DND-41 (cell line): ENCODE data around the gene STAG3.

Experiments used
- ATAC-seq: fragments of 200-7000 bp; cut with Tn5 transposase; 3 replicates; pipeline ENCODE4 v1.9.1; 2021; ENCODE audit warnings: low read depth; ENCODE audit not compliant: insufficient read depth
- DNase-seq: peaks from one replicate; pipeline ENCODE4 v3.0.0-alpha.2; 2020
- H2AFZ ChIP-seq: 2 replicates; pipeline ENCODE4 v1.6.0; 2012; ENCODE audit warnings: low read depth, low read length
- H3K27ac ChIP-seq: 2 replicates; pipeline ENCODE4 v1.5.1; 2012; ENCODE audit warnings: low read length, inconsistent platforms
- H3K27me3 ChIP-seq: fragments of 200-600 bp; sonication (generic); 2 replicates; pipeline ENCODE4 v1.6.0; 2012; ENCODE audit warnings: low read length, mild to moderate bottlenecking, inconsistent platforms; ENCODE audit not compliant: insufficient read depth, poor library complexity
- H3K36me3 ChIP-seq: 2 replicates; pipeline ENCODE4 v1.5.1; 2012; ENCODE audit warnings: low read length, inconsistent platforms; ENCODE audit not compliant: insufficient read depth
- H3K4me1 ChIP-seq: 2 replicates; pipeline ENCODE4 v1.5.1; 2012; ENCODE audit warnings: mild to moderate bottlenecking, low read length; ENCODE audit not compliant: insufficient read depth
- H3K4me2 ChIP-seq: 2 replicates; pipeline ENCODE4 v1.6.0; 2012; ENCODE audit warnings: mild to moderate bottlenecking, moderate library complexity, low read length, inconsistent platforms; ENCODE audit not compliant: insufficient read depth
- H3K4me3 ChIP-seq, 2 experiments: fragments of 200-600 bp in 1 of 2; shearing (Covaris generic) in 1 of 2; 2 replicates each; pipeline ENCODE4 v1.5.1; 2012 to 2016; ENCODE audit warnings: inconsistent platforms in 2 of 2, low read length in 2 of 2, mild to moderate bottlenecking in 2 of 2, low read depth in 1 of 2, moderate library complexity in 1 of 2
- H3K79me2 ChIP-seq: 2 replicates; pipeline ENCODE4 v1.6.0; 2012; ENCODE audit warnings: low read length, inconsistent platforms; ENCODE audit not compliant: insufficient read depth
- H3K9ac ChIP-seq: 2 replicates; pipeline ENCODE4 v1.6.0; 2012; ENCODE audit warnings: low read depth, mild to moderate bottlenecking, inconsistent platforms, low read length, moderate library complexity
- H3K9me3 ChIP-seq: 2 replicates; pipeline ENCODE4 v1.5.1; 2012; ENCODE audit warnings: low read length, moderate library complexity, mild to moderate bottlenecking, inconsistent platforms; ENCODE audit not compliant: insufficient read depth, severe bottlenecking
- H4K20me1 ChIP-seq: 2 replicates; pipeline ENCODE4 v1.6.0; 2012; ENCODE audit warnings: low read length; ENCODE audit not compliant: insufficient read depth
- CTCF ChIP-seq: IDR thresholded peaks from 2 replicates; pipeline ENCODE4 v1.5.1; 2012; ENCODE audit warnings: borderline replicate concordance, low read length, moderate library complexity, mild to moderate bottlenecking; ENCODE audit not compliant: poor library complexity, severe bottlenecking; ENCODE audit errors: extremely low read depth
- EZH2 ChIP-seq: IDR thresholded peaks from 3 replicates; pipeline ENCODE4 v1.6.1; 2012; ENCODE audit warnings: borderline replicate concordance, low read depth, mild to moderate bottlenecking, moderate library complexity, low read length, inconsistent platforms; ENCODE audit not compliant: severe bottlenecking

The STAG3 gene

GRCh38 chr7:100159099-100159623 is 18.6 kb upstream of the STAG3 start:
- peak overlapping the region; percentile 69 for H3K27ac ChIP-seq
- peak overlapping the region; percentile 96 for H3K9ac ChIP-seq
- H4K20me1 ChIP-seq: peaks cover 22% of the 10 kb centered on the region
- H3K36me3 ChIP-seq: peaks cover 34% of the 10 kb centered on the region
- H3K4me1 ChIP-seq: peaks cover 32% of the 10 kb centered on the region
- DNase-seq: no peak
- no peak for ATAC-seq
- H3K9me3 ChIP-seq: no peaks in the 10 kb centered on the region
- peak overlapping the region; percentile 87 to 99; a peak in 3 of 4 replicates for H3K4me3 ChIP-seq
- TF ChIP-seq CTCF: no peak
- TF ChIP-seq EZH2: no peak
- H3K4me2 ChIP-seq: peak overlapping the region; percentile 68
- peak overlapping the region; percentile 73 for H2AFZ ChIP-seq
- no peaks in the 10 kb centered on the region for H3K27me3 ChIP-seq
- peaks cover 42% of the 10 kb centered on the region for H3K79me2 ChIP-seq

GRCh38 chr7:100160067-100160466 is 17.7 kb upstream of the STAG3 start:
- TF ChIP-seq EZH2 (no peak), CTCF (no peak)
- Histone ChIP-seq H3K27me3 (no peaks in the 10 kb centered on the region), H3K27ac (no peak overlapping the region), H3K4me2 (no peak overlapping the region), H3K9me3 (no peaks in the 10 kb centered on the region), H3K79me2 (peaks cover 40% of the 10 kb centered on the region), H3K4me1 (peaks cover 32% of the 10 kb centered on the region), H4K20me1 (peaks cover 19% of the 10 kb centered on the region), H3K36me3 (peaks cover 25% of the 10 kb centered on the region), H3K9ac (no peak overlapping the region), H3K4me3 (no peak overlapping the region), H2AFZ (no peak overlapping the region)
- no peak for ATAC-seq
- DNase-seq: no peak

- no peak overlapping the region for H3K9ac ChIP-seq
Measured at GRCh38 chr7:100163006-100163531, 14.6 kb upstream of the STAG3 start.

More at GRCh38 chr7:100163006-100163531, 14.6 kb upstream of the STAG3 start:
- Histone ChIP-seq H3K79me2 (peaks cover 12% of the 10 kb centered on the region), H4K20me1 (no peaks in the 10 kb centered on the region), H3K27ac (no peak overlapping the region), H3K4me1 (peaks cover 18% of the 10 kb centered on the region), H3K27me3 (peaks cover 7% of the 10 kb centered on the region), H3K4me3 (no peak overlapping the region), H3K9me3 (no peaks in the 10 kb centered on the region), H3K36me3 (no peaks in the 10 kb centered on the region; the same call in 1 of the 2 replicates), H3K4me2 (no peak overlapping the region), H2AFZ (no peak overlapping the region)
- ATAC-seq (no peak), DNase-seq (no peak)
- TF ChIP-seq CTCF (no peak), EZH2 (no peak)
